ENCODE results near the gene FJX1.

FJX1 gene

DNA sequence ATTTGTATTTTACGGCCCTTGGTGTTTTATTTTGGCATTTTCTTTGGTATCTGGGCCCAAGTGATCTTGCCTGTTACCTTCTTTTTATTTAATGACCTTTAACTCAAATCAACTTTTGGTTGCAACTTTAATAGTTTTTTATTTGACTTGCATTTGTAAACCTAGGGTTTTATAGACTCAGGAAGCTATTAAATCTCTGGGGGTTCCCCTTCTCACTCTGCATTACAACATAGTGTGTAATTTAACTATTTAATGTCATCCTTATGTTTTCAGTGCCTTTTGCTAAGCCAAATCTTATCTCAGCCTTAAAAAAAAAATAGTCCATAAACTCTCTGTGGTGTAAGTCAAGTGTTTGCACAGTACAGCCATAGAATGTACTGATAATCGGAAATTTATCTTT is 3.4 kb downstream of the FJX1 start:
- TF ChIP-seq, protein P1, sequence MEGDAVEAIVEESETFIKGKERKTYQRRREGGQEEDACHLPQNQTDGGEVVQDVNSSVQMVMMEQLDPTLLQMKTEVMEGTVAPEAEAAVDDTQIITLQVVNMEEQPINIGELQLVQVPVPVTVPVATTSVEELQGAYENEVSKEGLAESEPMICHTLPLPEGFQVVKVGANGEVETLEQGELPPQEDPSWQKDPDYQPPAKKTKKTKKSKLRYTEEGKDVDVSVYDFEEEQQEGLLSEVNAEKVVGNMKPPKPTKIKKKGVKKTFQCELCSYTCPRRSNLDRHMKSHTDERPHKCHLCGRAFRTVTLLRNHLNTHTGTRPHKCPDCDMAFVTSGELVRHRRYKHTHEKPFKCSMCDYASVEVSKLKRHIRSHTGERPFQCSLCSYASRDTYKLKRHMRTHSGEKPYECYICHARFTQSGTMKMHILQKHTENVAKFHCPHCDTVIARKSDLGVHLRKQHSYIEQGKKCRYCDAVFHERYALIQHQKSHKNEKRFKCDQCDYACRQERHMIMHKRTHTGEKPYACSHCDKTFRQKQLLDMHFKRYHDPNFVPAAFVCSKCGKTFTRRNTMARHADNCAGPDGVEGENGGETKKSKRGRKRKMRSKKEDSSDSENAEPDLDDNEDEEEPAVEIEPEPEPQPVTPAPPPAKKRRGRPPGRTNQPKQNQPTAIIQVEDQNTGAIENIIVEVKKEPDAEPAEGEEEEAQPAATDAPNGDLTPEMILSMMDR (IDR thresholded peaks at IDR 0.05): no peak
- TF ChIP-seq ZFX (IDR thresholded peaks at IDR 0.05; ENCODE audit: borderline replicate concordance): no peak
- no peak overlapping the region for H3K27ac ChIP-seq

DNA sequence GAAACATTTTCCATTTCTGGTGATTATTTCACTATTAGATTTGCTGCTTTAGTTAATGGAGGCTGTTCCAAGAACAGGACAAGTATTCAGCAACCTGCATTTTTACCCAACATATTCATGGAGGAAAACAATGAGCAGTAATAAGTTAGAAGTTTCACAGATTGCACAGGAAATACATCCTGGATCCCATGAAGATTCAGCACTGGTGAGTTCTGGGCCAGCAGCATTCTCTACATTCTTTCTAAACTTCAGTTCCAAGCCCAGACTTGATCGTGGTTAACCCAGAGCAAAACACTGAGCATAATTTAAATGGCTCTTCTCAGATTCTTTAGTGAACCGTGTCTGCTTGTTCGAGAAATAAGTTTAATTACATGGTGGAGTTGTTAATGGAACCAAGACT is 3.8 kb downstream of the FJX1 start:
- TF ChIP-seq, protein P1 (IDR thresholded peaks at IDR 0.05): no peak
- TF ChIP-seq ZFX (IDR thresholded peaks at IDR 0.05; ENCODE audit: borderline replicate concordance): no peak
- H3K27ac ChIP-seq: no peak overlapping the region

DNA sequence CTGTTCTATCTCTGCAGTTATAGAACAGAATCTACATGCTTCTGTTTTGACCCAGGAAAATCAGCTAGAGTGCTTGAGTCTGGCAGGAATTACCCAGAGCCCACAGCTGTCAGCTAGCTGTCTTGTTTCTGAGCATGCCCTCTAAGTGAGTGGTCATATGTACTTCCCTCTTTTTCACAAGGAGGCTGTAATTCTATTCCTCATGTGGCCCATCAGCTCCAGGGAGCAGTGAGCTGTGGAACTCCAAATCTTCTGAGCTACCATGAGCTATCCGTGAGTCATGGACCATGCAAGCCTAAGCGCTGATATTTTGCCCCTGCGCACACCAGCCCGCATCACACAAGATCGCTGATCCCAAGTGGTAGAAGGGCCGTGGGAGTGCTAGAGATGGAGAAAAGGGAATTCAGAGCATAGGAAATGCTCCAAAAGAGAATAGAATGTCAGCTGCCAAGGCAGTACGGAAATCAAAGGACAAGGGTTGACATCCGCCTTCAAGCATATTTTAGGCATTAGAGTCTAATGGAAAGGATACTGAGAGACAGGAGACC is 5.4 kb downstream of the FJX1 start:
- H3K27ac ChIP-seq: no peak overlapping the region
- TF ChIP-seq, protein P1 (IDR thresholded peaks at IDR 0.05): no peak
- no peak for TF ChIP-seq ZFX (IDR thresholded peaks at IDR 0.05; ENCODE audit: borderline replicate concordance)

DNA sequence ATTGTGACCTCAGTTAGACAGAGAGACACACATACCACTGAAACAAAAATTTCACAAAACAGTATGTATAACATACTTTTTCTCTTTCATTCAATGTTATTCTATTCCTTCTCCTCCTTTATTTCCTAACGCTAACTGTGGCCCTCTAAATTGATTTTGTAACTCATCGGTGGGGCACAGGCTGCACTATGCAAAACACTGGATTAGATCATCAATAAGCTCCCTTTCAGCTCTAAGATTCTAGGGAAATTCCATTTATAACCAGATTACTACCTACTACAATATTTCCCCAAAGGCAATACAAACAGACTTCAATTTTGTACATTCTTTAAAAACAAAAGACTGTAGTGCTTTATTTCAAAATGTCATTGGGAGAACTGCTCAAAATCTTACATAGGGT is 6.1 kb downstream of the FJX1 start:
- no peak overlapping the region for H3K27ac ChIP-seq
- no peak for TF ChIP-seq ZFX (IDR thresholded peaks at IDR 0.05; ENCODE audit: borderline replicate concordance)
- TF ChIP-seq, protein P1 (IDR thresholded peaks at IDR 0.05): no peak

DNA sequence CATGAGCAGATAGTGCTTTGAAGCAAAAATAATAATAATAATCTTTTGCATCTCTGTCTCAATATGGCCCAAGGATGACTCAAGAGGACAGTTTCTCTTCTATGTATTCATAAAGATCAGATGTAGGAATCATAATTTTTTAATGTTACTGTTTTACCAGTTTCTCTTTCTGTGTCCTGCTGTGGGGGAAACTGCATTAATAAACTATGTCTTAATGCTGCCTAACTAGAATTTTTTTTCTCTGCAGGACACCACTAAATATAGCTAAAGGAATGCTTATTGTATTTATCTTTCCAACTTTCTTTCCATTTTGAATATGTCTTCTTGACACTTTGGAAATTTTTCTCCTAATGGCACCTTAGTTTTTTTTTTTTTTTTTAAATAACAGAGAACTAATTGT is 6.5 kb downstream of the FJX1 start:
- no peak overlapping the region for H3K27ac ChIP-seq
- TF ChIP-seq, protein P1 (IDR thresholded peaks at IDR 0.05): no peak
- TF ChIP-seq ZFX (IDR thresholded peaks at IDR 0.05; ENCODE audit: borderline replicate concordance): no peak

DNA sequence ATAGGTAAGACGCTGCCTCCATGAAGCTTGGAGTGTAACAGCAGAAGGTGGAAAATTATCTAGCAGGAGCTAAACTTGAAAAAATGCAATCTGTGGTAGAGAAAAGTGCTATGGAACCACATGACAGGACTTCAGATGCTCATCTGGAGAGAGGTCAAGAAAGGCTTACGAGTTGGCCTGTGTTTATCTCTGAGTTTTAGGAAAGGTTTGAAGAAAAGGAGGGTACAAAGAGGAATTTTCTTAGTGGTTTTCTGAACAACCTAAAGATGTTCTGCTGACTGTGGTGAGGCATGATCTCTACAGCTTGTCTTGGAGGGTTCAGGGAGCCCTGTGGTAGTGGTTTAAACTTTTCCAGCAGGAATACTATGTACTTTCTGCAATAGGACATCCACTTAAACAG is 8.2 kb downstream of the FJX1 start:
- no peak overlapping the region for H3K27ac ChIP-seq
- TF ChIP-seq, protein P1 (IDR thresholded peaks at IDR 0.05): no peak
- no peak for TF ChIP-seq ZFX (IDR thresholded peaks at IDR 0.05; ENCODE audit: borderline replicate concordance)

DNA sequence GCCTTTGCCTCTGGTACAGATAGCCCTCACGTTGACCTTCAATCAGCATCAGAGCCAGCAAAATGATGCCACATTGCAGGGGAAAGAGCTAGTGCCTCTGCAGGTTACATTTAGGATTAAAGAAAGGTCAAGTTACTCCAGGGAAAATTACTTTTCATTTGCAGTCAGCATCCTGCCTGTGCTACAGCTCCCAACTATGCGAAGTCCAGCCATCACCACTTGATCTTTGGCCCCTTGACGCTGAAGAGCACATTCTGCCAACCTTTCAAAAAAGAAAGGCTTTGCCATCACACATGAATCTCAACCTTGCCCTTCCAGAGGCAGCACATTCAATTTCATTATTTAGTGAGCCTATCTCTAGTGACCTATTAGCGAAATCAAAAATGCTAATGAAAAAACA is 11.3 kb downstream of the FJX1 start:
- H3K27ac ChIP-seq: no peak overlapping the region
- no peak for TF ChIP-seq ZFX (IDR thresholded peaks at IDR 0.05; ENCODE audit: borderline replicate concordance)
- TF ChIP-seq, protein P1 (IDR thresholded peaks at IDR 0.05): no peak
